Dedifferentiated amniotic fluid mesenchymal stem cell (primary cell): ENCODE data around the gene NDUFAF3.
"Not testable (repeated sequence)": the region's sequence is repeated elsewhere in the genome, so short reads cannot be mapped to it uniquely, and the experiment has no call there.

Experiments used
- DNase-seq: peaks from one replicate; pipeline ENCODE4 v3.0.0-alpha.2; 2016; ENCODE audit errors: extremely low spot score

Gene NDUFAF3

GRCh38 chr3:48999085-48999858 lies 22.6 kb upstream of the NDUFAF3 start:
- DNase-seq, result no peak

DNA sequence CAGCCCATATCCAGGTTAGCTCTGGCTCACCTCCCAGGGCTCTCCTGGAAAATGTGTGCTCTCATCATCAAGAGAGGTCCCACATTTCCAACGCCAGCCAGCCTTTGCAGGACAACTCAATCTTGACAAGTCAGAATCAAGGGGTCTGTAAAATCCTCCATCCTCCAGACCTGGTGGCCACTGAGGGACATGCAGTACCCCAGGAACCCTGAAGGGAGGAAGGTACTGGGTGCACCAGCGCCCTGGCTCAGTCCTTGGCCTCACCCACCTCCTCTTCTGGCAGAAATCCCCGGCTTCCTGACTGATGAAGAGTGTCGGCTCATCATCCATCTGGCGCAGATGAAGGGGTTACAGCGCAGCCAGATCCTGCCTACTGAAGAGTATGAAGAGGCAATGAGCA lies 20.8 kb upstream of the NDUFAF3 start:
- no peak for DNase-seq

DNA sequence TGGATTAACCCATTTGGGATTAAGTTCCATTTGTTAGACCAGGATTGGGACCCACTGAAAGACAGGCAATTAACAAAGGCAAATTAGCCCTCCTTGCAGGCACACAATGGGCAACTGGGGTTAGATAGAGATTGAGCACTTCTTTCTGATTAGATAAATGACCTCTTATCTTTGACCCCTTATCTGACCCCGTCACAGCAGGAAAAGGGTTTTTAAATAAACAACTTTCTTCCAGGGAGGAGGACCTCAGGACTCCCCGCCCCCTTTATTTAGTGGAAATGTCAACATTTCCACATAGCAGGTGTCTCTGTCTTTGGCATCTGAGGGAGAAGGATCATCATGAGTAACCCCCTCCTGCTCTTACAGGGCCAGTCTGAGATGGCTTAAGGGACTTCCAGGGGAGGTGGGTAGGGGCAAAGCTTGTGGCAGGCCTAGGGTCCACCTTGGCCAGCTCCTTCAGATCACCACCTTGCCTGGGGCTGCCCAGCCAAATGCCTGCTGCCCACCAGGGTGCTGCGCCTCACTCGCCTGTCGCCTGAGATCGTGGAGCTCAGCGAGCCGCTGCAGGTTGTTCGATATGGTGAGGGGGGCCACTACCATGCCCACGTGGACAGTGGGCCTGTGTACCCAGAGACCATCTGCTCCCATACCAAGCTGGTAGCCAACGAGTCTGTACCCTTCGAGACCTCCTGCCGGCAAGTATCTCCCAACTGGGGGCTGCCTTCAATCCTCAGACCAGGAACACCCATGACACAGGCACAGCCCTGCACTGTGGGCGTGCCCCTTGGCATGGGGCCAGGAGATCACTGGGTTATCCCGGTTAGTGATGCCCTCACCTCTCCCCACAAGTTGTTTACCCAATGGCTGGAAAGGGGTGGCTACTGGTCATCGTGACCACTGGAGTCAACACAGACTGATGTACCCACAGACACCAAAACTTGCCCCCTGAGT lies 17.3 kb upstream of the NDUFAF3 start:
- DNase-seq, result no peak

- no peak for DNase-seq
Measured at GRCh38 chr3:49005303-49005680, 16.6 kb upstream of the NDUFAF3 start.

DNA sequence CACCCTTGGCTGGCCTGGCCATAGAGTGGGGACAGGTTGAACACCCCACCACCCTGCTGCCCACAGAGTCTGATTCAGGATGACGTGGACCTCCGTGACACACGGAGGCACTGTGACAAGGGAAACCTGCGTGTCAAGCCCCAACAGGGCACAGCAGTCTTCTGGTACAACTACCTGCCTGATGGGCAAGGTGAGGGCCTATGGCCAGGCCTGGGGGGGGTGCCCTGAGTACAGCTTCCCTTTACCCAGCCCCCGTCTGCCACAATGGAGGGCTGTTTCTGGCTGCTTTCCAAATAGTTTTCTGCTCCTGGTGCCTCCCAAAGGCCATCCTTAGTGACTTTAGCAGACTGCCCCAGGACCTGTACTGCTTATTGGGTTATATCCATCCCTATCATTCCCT lies 15.9 kb upstream of the NDUFAF3 start:
- no peak for DNase-seq

DNA sequence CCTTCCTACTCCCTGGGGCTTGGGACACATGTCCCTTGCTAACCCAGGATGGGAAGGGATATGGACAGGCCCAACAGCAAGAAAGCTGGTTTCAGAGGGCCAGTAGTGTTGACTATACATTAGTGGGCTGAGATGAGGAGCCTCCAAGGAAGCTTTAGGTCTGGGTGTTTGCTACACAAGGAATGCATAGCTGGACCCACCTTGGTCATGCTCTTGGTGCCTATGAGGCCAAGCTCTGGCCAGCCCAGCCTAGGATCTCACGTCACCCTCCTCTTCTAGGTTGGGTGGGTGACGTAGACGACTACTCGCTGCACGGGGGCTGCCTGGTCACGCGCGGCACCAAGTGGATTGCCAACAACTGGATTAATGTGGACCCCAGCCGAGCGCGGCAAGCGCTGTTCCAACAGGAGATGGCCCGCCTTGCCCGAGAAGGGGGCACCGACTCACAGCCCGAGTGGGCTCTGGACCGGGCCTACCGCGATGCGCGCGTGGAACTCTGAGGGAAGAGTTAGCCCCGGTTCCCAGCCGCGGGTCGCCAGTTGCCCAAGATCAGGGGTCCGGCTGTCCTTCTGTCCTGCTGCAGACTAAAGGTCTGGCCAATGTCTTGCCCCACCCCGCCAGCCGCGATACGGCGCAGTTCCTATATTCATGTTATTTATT lies 15.4 kb upstream of the NDUFAF3 start:
- DNase-seq, result no peak

- peak; percentile 91 for DNase-seq
Measured at GRCh38 chr3:49007068-49007770, 14.7 kb upstream of the NDUFAF3 start, which contains the start of gene WDR6. Gene WDR6, plus strand, starts transcription at chr3:49007391. Its CDS starts 41 bp downstream, at chr3:49007432.

DNA sequence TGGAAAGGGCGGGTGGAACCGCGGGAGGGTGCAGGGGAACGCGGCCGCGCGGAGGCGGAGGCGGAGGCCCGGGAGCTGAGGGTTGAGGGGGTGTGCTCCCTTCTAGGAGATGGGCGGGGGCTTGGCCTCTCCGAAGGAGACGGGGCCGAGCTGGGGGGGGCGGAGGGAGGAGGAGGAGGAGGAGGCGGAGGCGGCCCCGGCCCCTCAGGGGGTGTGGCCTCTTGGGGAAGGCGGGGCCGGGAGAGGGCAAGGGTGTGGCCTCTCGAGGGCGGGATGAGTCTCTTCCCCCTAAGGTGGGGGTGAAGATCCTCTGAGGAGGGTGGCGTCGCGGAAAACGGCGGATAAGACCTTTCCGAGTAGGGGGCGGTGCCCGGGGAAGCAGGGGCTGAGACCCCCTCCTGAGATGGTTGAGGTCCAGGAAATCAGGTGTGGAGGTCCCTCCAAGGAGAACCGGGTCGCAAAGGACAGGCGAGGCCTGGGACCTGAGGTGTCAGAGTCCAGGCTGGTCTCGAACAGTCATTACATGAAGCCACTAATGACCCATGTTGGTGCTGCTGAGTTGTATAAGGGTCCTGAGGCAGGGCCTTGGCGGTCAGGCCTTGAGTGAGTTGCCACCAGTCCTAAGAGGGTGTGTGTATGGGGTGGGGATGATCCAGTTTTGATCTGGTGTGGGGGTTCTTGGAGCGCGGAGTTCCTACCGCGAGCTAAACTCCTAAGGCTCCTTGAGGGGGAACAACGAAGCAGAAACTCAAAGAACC lies 14.0 kb upstream of the NDUFAF3 start:
- DNase-seq, result peak; percentile 76

- not testable (repeated sequence) for DNase-seq
Measured at GRCh38 chr3:49008627-49009026, 13.3 kb upstream of the NDUFAF3 start.

GRCh38 chr3:49009396-49009795 lies 12.5 kb upstream of the NDUFAF3 start:
- DNase-seq, result no peak

DNA sequence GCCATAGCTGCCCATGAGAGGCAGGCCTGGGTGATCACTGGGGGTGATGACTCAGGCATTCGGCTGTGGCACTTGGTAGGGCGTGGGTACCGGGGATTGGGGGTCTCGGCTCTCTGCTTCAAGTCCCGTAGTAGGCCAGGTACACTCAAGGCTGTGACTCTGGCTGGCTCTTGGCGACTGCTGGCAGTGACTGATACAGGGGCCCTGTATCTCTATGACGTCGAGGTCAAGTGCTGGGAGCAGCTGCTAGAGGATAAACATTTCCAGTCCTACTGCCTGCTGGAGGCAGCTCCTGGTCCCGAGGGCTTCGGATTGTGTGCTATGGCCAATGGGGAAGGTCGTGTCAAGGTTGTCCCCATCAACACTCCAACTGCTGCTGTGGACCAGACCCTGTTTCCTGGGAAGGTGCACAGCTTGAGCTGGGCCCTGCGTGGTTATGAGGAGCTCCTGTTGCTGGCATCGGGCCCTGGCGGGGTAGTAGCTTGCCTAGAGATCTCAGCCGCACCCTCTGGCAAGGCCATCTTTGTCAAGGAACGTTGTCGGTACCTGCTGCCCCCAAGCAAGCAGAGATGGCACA lies 9.4 kb upstream of the NDUFAF3 start:
- no peak for DNase-seq

- no peak for DNase-seq
Measured at GRCh38 chr3:49013113-49013737, 8.7 kb upstream of the NDUFAF3 start.

DNA sequence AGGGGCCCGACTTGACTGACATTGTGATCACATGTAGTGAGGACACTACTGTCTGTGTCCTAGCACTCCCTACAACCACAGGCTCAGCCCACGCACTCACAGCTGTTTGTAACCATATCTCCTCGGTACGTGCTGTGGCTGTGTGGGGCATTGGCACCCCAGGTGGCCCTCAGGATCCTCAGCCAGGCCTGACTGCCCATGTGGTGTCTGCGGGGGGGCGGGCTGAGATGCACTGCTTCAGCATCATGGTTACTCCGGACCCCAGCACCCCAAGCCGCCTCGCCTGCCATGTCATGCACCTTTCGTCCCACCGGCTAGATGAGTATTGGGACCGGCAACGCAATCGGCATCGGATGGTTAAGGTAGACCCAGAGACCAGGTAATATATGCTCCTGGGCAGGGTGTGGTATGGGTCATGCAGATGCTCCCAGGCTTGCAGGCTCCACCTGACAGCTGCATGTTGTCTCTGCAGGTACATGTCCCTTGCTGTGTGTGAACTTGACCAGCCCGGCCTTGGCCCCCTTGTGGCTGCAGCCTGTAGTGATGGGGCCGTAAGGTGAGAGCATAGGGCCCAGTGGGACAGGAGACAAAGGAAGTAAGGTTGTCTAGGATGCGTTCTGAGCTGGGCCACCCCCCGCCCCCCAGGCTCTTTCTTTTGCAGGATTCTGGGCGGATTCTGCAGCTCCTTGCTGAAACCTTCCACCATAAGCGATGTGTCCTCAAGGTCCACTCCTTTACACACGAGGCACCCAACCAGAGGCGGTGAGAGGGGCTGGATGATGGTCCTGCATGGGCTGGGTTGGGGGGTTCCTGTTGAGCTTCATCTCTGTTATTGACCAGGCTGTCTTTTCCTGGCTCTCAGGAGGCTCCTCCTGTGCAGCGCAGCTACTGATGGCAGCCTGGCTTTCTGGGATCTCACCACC lies 7.9 kb upstream of the NDUFAF3 start:
- DNase-seq, result no peak

DNA sequence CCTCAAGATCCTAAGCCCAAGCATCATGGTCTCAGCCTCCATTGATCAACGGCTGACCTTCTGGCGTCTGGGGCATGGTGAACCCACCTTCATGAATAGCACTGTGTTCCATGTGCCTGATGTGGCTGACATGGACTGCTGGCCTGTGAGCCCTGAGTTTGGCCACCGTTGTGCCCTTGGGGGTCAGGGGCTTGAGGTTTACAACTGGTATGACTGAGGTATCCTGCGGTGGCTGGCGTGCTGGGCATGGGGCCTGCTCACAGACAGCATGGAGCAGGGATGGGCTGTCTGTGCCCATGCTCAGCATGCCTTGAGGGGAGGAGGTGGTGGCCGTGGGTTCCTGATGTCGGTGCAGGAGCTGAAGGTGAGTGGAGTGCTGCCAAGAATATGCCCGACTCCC lies 6.8 kb upstream of the NDUFAF3 start:
- DNase-seq, result no peak

DNA sequence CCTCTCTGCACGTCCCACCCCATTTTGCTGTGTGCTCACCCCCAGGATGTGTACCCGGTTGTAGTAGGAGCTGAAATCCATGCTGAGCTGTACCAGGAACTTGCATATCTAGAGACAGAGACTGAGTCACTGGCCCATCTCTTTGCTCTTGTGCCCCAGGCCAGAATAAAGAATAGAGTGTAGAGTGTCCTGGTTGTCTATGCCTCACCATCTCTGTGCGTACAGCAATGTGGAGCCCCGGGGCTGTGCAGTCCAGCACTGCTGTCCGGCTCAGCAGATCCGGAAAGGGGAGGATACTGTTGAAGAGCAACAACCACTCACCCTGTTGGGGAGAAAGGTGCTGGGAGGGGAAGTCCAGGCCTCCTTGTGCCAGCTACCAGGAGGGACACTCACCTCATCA lies 6.2 kb upstream of the NDUFAF3 start:
- no peak for DNase-seq

GRCh38 chr3:49016414-49017228 lies 5.3 kb upstream of the NDUFAF3 start:
- DNase-seq, result no peak

GRCh38 chr3:49017229-49017970 lies 4.5 kb upstream of the NDUFAF3 start:
- no peak for DNase-seq
